HG03103 (cell line): ENCODE results near the gene CPA2.

Experiments
- ATAC-seq: cut with Tn5 transposase; IDR thresholded peaks from one replicate; pipeline ENCODE4 v1.9.1; 2021; ENCODE audit warnings: low read depth; ENCODE audit not compliant: unreplicated experiment

Gene CPA2

DNA sequence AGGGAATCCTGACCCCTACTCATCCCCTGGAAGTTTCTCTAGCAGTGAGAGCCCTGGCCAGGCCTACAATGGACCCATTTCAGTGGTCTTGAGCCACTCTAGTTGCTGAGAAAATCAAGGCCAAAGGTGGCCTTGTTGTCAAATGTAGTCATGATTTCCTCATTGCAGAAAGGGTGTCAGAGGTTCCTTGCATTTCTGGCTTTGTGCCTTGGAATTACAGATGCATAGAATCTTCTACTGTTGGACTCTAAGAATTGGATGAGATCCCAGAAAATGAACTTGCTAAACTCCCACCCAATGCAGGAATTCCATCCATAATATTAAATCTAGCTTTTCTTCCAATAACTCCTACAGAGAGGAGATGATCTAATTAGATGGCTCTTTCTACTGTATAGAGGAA lies 12.2 kb downstream of the CPA2 start:
- no peak for ATAC-seq

- no peak for ATAC-seq
These were observed 12.6 kb downstream of the CPA2 start for GRCh38 chr7:130279286-130279685.

DNA sequence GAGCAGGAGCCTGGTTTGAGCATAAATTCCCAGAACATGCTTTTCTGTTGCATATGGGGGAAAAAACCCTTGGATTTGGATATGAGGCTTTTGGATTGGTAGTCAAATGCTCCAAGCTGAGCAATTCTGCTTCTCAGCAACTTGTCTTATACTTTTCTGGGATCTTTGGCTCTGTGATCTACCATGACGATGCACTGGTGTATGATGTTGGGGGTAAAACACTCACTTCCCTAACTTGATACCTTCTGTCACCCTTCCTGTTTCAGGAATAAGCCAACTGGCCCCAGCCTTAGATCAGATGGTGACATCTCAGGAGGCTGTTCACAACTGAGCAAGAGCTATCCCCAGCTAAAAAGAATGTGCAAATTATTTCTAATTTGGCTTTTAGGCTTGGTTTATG lies 13.2 kb downstream of the CPA2 start:
- ATAC-seq: no peak

GRCh38 chr7:130281260-130281659 lies 14.6 kb downstream of the CPA2 start:
- no peak for ATAC-seq

- no peak for ATAC-seq
These were observed 20.2 kb downstream of the CPA2 start for GRCh38 chr7:130286881-130287280.

- ATAC-seq: no peak
These were observed 21.5 kb downstream of the CPA2 start for GRCh38 chr7:130288168-130288567.

- no peak for ATAC-seq
These were observed 22.2 kb downstream of the CPA2 start for GRCh38 chr7:130288829-130289228.

DNA sequence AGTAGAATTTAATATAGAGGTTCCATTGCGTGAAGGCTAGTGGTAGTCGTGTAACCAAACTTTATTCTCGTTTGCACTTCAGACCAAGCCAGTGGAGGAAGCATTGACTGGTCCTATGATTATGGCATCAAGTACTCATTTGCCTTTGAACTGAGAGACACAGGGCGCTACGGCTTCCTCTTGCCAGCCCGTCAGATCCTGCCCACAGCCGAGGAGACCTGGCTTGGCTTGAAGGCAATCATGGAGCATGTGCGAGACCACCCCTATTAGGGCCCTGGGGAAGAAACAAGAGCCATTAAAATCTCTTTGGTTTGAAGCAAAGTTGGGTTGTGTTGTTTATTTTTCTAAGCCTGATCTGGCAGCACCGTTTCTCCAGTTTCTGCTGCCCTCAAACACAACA lies 22.8 kb downstream of the CPA2 start:
- no peak for ATAC-seq

DNA sequence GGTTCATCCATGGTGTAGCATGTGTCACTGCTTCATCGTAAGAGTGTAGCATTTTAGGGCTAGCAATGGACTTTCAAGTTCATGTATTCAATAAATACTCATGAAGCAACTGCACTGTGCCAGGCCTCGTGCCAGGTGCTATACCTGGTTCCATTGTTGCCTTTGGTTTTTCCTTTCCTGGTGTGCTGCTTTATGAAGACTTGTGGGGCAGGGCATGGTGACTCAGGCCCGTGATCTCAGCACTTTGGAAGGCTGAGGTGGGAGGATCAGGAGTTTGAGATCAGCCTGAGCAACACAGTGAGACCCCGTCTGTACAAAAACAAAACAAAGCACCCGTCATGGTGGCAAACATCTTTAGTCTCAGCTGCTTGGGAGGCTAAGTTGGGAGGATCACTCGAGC lies 24.1 kb downstream of the CPA2 start:
- no peak for ATAC-seq

DNA sequence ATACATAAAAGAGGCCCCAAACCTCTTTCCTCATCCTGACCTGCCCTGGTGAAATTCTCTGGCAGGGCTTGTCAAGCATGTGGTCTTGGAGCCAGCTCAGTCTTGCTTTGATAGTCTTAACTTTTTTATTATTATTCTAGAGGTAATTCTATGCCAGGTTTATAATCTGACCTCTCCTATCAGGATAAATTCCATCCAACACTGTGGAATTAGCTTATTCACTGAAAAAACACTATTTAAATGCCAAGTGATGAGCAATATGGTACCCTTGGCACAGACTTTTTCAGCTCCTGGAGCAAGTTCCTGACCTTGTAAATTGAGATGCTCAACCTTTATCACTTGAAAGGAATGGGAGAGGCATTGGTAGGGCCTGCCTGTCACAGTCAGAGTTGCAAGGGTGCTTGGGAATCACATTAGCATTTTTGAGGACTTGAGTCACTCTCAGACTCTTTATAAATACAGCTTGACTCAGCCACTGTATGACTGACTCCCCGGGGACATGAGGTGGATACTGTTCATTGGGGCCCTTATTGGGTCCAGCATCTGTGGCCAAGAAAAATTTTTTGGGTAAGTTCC lies 26.1 kb downstream of the CPA2 start, which contains the start of gene CPA4:
TSS of gene CPA4 (plus strand) at position 480 of the 576 bp plus-strand sequence. CDS start at position 500, 20 bp downstream.
- ATAC-seq: no peak

DNA sequence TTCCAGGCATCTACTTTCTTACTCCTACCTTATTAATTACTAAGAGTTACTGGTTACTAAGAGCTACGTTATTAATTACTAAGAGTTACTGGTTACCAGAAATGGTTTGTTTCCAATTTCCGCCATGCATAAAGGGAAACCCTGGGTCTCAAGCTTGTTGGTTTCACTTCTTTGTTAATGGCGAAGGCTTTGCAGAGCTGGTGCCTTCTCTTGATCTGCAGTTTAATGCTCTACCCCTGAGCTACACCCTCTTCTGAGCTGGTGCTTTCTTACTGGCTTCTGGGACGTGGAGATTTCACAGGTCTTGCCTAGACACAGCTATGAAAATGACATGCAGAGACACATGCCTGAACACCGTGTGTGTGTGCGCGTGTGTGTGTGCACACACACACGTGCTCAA lies 26.9 kb downstream of the CPA2 start:
- no peak for ATAC-seq

DNA sequence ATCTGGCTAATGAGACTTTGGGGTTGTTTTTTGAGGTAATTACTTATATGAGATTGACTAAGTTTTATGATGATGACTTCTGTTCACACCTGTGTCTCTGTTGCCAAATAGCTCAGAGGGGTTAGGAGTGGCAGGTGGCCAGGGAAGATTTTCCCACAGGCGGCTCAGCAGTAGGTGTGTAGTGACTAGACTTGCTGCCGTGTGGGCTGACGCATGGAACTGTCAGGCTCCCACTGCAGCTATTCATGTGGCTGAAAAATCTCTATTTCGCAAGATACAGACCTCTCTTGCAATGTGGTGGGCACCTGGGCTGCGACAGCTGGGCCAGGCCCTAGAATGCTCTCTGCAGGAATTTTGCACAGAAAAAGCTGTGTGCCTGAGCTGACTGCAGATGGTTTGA lies 27.7 kb downstream of the CPA2 start:
- ATAC-seq: no peak

DNA sequence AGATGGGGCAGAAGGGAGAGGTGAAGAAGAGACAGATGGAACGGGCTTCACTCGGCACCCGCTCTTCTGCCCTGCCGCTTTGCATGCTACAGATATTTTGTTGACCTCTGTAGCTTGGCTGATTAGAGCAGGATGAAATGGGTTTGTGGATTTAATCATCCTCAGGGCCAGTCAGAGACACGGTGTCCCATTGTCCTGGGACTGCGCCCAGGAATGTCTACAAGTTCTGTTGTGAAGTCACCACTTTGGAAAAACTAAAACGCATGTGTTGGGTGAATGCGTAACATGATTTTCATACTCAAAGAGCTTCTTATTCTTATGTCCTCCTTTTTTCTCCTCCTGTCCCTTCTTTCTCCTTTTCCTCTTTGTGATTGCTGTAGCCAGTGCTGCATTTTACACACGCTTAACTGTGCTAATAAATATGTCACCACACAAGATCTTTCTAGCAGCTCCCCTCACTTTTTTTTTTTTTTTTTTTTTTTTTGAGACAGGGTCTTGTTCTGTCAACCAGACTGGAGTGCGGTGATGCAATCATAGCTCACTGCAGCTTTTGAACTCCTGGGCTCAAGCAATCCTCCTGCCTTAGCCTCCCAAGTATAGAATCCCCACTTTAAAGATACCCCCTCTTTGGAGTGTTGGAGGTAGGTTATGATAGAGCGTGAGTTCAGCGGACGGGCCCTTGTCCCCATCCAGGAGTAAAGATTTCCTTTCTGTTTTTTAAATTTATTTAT lies 29.7 kb downstream of the CPA2 start:
- no peak for ATAC-seq

- ATAC-seq: no peak
These were observed 31.2 kb downstream of the CPA2 start for GRCh38 chr7:130297628-130298543.

- ATAC-seq: no peak
These were observed 32.1 kb downstream of the CPA2 start for GRCh38 chr7:130298544-130299326.

GRCh38 chr7:130299866-130300265 lies 33.2 kb downstream of the CPA2 start:
- no peak for ATAC-seq

GRCh38 chr7:130301501-130302020 lies 34.9 kb downstream of the CPA2 start:
- ATAC-seq: no peak

DNA sequence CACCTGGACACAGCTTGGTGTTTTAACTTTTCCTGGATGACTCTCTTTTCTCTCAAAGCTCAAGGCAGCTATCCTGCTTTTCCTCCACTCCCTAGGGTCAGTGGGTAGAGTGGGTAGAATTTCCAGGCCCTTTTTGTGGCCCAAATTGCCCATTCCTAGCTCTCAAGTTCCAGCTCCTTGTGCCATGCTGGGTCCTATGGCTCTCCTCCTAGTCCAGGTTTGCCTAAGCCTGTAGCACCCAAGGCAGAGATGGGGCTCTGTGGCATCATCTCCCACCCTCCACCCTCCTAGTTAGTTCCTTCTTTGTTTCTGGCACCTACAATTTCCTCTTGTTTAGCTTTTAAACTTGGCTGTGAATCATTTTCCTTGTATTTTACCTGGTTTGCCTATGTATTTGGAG lies 36.0 kb downstream of the CPA2 start:
- no peak for ATAC-seq

GRCh38 chr7:130303127-130303526 lies 36.5 kb downstream of the CPA2 start:
- no peak for ATAC-seq

DNA sequence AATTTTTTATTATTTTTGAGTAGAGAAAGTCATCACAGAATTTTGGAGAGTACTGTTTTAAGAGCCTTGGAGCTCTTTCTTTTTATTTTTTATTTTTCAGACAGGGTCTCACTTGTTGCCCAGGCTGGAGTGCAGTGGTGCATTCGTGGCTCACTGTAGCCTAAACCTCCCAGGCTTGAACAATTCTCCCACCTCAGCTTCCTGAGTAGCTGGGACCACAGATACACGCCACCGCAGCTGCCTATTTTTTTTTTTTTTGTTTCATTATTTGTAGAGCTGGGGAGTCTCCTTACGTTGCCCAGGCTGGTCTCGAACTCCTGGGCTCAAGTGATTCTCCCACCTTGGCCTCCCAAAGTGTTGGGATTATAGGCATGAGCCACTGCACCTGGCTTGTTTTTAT lies 36.9 kb downstream of the CPA2 start:
- no peak for ATAC-seq
